SH-SY5Y (cell line): ENCODE measurements around the gene KRT82.

Experiments
- GATA2 ChIP-seq: IDR thresholded peaks from 2 replicates; pipeline ENCODE4 v1.6.1; 2011; ENCODE audit warnings: mild to moderate bottlenecking, low read depth, low read length
- GATA3 ChIP-seq: IDR thresholded peaks from 2 replicates; pipeline ENCODE4 v1.6.1; 2011; ENCODE audit warnings: low read depth, mild to moderate bottlenecking, low read length, moderate library complexity

- TF ChIP-seq GATA3 (no peak), GATA2 (no peak)
Measured at GRCh38 chr12:52442600-52443061, 36.5 kb upstream of the KRT82 start.
